Embryonic facial prominence (tissue), 1 donor: ENCODE data around the gene CENPO.

Experiments used
- DNase-seq: peaks from one replicate; pipeline ENCODE4 v3.0.0-alpha.2; 2016; ENCODE audit errors: extremely low spot score

CENPO gene

DNA sequence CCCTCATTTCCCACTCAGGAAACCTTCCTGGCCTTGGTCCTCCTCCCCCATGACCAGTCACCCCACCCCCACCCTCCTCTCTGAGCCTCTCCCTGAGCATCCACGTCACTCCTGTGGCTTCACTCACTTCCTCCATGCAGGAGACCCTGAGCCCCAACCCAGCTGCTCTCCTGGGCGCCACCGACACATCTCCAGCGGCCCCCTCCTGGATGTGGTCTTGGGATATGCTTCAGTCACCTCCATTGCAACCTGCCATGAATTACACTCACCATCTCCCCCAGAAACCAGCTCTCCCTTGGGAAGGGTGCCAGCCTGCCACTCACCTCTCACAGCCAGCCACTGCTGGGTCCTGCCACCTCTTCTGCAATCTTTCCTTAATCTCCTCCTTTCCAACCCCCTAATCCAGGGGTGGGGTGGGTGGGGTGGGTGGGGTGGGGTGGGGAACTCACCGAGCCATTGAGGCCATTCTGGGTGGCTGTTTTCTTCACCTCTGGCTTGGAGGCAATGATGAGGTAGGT lies 44.8 kb downstream of the CENPO start:
- no peak for DNase-seq

DNA sequence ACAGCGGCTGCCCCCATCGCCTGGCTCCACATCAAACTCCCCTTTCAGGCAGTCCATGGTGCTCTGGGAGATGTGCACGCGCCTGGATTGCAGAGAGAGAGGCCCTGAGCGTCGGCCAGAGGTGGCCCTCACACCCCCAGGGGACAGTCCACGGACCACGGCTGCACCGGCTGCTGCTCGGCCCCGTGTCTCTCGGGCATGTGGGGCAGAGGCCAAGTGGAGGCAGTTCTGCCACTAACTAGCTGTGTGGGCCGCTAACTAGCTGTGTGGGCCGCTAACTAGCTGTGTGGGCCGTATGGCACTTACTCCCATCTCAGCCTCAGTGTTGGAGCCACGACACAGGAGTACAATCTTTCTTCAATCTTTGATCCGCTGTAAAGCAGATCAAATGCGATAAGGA lies 45.3 kb downstream of the CENPO start:
- no peak for DNase-seq

DNA sequence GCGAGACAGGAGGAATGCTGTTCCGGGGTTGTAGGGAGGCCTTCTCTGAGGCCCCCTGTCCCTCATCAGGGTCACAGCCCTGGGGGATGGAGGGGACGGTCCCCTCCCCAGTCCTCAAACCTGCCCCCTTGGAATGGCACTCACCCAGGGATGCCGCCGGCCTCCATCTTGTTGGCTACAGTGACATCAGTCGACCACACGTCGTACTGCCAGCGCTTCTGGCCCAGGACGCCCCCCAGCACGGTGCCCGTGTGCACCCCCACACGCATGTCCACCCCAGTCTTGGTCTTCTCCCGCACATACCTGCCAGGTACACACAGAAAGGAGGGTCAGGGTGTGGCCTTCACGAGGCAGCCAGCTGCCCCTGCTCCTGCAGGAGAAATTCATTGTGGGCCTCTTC lies 46.5 kb downstream of the CENPO start:
- DNase-seq: no peak

DNA sequence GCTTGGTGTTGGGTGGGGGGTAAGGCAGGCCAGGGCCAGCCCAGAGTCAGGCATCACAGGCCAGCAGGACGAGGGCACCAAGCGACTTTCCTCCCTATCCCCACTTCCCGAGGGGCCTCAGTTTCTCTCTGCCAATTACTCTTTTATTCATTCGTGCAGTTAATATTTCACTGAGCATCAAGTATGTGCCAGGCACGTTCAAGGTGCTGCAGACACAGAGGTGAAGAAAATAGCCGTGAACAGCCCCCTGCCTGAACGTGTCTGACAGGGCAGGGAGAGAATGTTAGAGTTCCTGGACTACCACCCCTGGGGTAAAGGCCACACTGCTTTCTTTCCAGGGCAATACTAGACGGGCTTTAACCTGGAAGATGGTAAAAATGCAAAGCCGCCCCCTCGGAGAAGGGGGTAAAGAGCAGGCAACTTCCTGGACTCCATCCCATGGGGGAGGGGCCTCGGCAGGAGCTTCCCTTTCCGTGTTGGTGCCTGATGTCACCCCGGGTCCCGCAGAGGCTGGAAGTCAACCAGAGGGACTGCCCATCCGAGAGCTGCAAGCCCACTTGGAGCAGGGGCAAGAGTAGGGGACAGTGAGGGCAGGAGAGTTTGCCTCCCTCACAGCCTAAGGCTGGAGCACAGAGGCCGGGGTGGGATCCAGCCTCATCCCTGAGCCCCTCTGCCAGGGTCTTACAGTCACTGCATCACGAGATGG lies 47.1 kb downstream of the CENPO start:
- no peak for DNase-seq

DNA sequence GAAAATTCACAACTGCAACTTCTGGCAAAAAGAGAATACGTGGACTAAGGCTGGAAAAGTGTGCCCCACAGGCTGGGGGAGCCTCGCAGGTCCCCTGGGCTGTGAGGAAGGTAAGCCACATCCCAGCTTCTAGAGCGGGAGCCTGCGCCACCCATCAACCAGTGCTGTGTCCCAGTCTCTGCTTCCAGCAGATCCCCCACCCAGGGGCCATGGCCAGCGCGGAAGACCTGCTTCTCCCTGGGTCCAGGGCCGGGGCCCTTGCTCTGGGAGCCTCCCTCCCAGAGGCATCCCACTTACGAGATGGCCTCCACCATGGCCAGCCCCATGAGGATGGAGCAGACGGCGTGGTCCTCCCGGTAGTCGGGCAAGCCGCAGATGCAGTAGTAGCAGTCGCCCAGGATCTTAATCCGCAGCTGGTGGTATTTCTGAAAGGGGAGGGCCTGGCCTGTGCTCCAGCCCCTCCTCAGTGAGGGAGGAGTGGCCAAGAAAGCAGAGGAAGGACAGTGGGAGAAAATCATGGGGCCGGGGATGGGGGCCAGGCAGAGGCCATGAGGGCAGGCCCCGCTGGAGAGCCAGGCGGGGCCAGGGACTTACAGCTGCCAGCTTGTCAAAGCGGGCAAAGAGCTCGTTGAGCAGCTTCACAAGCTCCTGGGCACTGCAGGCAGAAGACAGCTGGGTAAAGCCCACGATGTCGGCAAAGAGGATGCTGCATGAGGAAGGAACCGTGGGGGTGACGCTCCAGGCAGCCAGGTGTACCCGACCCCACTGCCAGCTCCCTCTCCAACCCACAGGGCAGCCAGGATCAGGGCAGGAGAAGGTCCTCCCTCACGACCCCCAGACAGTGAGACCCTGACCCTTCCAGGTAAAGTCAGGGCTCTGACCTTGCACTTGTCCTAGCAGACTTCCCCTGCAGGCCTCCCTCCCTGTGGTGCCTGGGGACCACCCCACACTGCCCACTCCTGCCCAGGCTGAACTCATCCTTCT lies 48.0 kb downstream of the CENPO start:
- DNase-seq: no peak

DNA sequence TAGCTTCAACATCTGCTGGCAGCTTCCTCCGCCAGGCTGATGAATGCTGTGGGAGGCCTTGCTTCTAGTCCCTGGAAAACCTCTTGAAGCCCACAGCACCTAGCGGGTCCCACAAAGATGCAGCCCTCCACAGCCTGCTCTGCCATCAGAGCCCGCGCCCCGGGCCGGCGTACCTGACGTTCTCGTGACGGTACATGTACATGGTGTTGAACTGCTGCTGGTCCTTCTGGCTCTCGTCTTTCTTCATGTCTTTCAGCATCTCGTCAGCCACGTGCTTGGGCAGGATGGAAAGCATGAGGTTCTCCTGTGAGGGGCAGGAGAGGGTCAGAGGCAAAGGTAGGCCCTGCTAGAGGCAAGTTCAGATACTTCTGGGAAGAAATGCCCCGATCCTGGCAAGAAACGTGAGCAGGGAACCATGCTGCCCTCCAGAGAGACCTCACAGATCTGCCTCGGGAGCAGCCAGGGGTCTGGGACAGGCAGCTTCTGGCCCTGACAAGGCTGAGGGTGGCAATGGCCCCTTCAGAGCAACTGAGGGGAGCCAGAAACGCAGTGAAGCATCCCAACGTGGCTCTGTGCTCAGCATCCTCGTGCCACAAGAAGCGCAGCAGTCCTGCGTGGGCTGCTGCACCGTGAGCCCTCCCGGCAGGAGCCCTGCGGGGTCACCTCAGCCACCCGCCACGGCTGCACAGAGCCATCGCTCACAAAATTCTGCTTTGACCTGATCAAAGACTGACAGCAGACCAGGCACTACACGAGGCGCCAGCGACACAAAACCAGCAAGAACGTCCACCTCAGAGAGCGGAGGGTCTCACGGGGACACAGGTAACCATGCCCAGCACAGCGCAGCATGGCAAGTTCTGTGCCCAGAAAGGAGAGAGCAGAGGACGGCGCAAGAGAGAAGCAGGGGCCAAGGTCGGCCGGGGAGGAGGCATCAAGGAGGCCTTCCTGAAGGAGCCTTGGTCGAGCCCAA lies 49.1 kb downstream of the CENPO start:
- no peak for DNase-seq

DNA sequence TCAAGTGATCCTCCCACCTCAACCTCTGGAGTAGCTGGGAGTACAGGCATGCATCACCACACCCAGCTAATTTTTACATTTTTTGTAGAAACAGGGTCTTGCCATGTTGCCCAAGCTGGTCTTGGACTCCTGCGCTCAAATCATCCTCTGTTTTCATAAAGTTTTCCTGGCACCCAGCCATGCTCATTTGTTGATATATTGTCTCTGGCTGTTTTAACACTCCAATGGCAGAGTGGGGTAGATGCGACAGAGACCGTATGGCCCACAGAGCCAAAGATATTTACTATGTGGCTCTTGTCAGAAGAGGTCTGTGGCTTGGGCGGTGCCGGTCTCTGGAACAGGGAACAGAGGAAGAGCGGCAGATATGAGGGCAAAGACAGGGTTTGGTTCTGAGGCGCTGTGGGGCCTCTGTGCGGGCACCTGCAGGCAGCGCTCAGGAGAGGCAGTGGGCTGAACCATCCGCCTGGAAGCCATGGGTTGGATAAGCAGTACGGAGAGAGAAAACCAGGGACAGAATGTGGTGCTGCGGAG lies 50.2 kb downstream of the CENPO start:
- DNase-seq: no peak

DNA sequence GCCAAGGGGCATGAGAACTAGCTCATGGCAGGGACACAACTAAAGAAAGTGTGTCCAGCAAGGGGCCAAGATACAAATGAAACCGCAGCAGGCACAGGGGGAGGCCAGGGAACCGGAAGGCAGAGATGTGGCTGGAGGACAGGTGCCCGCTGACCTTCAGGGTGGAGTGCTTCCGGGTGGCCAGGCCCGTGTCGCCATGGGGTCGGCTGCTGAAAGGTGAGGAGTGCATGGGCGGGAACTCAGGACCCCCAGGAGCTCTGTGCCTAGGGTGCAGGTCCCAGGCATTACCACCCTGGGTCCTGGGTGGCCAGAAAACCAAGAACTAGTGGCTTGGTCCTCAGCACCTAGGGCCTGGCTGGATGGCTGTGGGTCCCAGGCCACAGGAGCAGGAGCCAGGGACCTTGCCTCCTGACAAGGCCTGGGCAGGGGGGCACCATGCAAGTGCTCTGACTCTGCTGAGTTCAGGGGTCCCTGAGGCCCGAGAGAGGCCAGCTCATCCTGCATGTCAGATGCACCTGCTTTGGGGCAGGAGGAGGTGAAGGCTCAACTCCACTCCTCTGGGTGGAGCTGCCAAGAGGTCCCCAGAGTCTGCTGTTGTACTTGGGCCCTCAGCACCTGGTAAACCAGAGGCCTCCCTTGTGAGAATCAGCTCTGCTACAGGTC lies 50.9 kb downstream of the CENPO start:
- DNase-seq: no peak

DNA sequence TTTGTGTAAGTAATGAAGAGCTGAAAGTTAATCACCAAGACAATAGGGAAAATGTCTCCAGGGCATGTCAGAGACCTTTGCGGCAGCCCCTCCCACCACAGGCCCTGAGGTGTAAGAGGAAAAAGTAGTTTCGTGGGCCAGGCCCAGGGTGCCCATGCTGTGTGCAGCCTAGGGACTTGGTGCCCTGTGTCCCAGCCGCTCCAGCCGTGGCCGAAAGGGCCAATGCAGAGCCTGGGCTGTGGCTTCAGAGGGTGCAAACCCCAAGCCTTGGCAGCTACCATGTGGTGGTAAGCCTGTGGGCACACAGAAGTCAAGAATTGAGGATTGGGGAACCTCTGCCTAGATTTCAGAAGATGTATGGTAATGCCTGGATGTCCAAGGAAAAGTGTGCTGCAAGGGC lies 52.5 kb downstream of the CENPO start:
- DNase-seq: no peak

DNA sequence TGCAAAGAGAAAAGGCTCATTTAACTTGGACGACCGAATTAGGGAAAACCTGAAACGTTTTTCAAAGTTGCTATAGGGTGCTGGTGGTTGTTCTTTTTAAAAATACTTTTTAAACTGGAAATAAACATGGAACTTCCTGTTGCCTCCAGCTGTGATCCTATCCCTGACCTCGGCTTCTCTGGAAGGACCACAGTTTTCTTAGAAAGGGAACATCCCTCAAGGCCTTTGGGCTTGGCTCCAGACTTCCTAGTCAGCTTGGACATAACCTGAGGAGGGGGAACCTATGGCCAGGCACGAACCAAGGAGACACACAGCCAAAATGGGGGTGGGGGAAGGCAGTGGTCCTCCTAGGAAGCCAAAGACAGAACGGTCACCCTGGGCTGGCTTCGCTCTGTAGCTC lies 57.7 kb downstream of the CENPO start:
- no peak for DNase-seq

DNA sequence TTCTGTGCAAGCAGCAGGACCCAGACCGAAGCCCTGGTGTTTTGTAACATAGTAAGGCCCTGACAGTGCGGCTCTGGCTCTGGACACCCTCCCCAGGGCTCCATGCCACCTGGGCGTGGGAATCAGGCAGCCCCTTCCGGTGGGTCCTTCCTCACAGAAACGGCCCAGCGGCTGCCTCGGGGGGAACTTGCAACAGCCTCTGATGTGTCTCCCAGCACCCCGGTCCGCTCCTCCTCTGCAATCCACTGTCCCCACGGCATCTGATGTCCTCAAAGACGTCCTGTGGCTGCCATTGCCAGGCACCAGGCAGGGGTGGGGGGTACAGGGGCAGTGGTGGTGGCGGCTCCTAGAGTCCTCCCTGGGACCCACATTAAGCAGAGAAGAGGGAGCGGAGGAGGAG lies 58.8 kb downstream of the CENPO start:
- no peak for DNase-seq

DNA sequence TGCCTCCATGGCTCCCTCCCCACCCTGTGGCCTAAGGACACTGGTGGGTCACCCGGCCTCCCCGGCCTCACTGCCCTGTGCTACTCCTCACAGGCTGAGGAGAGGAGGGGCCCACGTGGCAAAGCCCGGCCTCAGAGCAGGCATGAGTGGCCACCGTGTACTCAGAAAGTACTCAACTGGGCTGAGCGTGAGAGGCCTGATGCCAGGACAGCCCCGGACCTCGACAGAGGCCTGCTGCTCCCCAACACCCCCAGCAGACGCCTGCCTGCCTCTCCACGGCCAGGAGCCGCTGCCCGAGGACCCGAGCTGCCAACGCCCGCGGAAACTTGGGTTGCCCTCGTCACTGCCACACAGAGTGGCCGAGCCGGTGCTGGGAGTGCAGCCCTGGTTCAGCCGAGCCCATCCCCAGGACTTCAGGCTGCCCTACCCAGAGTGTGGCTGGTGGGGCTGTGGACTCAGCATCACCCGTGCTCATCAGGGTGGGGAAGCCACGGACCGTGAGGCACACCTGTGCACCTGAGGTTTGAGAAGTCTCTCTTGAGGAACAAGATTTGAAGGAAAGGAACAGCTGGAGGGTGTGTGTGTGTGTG lies 59.3 kb downstream of the CENPO start:
- DNase-seq: no peak

DNA sequence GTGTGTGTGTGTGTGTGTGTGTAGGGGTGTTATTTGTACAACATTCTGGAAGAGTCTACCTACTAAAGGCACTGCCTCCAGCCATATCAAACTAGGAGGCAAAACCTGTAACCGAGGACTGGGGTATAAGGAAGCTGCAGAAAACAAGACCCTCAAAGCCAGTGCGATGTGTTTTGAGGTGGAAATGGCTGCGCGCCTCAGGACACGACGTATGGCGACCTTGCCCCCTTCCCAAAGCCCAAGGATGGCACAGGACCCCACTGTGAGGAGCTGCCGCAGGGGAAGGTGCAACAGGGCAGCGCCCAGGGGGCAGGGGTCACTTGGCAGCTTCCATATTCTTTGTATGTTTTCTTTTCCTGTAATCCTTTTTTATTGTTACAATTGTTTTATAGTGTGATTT lies 59.8 kb downstream of the CENPO start:
- no peak for DNase-seq

DNA sequence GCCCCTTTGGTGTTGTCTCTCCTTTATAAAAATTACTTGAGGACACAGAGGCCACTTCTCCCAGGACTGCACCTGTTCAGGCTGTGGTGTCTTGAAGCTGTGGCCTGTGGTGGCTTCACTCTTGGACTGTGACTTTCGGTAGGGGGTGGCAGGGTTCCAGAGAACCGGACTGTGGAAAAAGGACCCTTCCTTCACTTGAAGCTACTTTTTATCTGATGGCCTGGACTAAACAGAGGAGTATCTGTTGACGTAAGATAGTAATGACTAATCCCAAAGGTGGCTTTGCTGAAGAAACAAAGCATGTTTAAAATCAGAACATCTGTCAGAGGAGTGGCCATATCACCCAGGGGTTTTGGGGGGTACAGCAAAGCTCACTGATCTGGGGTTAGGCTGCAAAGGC lies 60.8 kb downstream of the CENPO start:
- no peak for DNase-seq

DNA sequence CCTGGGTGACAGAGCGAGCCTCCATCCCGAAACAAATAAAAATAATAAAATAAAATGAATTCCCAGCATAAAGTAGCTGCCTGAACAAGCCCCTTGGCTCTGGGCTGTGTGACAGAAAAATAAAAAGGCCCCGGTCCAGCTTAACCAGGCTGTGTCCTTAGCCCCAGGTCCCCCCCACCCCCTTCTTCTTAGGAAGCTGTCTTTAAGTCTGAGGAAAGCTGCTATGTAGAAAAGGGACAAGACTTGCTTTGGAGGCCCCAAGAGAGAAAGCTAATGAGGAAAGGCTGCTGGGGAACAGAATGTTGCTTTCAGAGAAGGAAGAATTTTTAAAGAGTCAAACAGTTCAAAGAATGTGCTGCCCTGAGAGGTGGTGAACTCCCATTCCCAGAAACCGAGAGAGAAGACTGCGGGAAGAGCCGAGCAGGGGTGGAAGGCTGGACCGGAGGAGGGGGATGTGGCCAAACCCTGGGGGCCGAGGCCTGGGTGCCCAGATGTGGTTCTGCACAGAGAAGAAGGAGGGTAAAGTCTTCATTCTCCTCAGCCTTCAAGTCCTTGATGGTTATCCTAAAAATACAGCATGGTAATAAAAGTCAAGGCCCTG lies 61.9 kb downstream of the CENPO start:
- no peak for DNase-seq

DNA sequence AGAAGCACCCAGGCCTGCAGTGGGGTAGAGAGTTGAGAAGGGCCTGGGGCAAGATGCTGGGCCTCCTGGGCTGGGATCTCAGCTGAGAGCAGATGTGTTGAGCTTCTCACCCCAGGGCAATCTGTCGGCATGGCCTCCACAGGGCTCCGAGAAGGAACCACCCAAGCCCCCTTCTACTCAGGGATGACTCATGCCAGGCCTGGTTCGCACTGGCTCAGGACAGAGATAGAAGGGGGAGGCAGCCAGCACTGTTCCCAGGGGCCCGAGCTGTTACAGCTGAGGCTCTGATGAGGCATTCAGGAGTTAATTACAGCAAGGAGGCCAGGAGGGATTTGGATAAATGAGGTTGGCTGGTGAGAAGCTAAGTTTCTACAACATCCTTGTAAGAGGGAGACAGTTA lies 62.5 kb downstream of the CENPO start:
- no peak for DNase-seq

DNA sequence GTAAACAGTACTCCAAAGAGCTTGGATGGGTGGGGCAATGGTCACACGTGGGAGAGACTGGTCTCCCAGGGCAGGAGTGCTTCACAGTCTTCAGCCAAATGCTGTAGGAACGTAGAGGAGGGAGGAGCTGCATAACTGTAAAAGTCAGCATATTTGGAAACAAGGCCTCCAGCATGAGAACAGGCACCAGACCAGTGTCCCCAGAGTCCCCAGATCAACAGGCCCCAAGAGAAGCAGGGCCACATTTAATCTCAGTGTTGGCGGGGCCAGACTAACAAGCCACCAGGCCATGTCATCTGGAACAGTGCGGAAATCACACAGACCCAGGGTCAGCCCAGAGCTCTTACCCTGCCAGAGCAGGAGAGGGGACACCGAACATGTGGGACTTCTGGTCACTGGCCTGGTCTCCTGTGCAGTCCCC lies 63.6 kb downstream of the CENPO start:
- no peak for DNase-seq

DNA sequence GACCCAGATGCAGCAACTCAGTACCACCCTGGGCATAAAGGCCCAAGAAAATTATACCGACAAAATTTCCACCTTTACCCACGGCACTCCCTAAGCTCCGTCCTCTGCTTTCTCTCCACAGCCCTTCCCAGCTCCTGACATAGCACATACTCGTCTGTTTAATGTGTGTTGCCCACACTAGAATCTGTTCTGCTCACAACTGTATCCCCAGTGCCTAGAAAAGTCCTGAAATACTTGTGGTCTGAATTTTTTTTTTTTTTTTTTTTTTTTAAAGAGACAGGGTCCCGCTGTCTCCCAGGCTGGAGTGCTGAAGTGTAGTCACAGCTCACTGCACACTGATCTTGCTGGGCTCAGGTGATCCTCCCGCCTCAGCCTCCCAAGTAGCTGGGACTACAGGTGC lies 64.5 kb downstream of the CENPO start:
- no peak for DNase-seq

DNA sequence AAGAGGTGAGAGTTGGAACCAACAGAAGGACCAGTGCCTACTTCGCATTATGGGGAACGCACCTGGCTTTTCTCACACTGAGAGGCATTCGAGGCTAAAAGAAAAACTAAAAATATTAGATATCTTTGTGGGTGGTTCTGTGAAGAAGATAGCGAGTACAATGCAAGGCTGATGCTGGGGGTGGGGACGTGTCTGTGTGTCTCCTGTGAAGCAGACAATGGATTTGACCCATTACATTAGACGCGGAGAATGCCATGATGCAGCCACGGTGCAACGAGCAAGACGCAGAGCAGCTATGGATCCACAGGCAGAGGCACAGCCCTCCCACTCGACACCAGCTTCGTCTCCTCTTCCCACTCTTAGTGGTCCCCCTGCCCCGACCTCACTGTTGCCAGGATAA lies 65.8 kb downstream of the CENPO start:
- DNase-seq: no peak

DNA sequence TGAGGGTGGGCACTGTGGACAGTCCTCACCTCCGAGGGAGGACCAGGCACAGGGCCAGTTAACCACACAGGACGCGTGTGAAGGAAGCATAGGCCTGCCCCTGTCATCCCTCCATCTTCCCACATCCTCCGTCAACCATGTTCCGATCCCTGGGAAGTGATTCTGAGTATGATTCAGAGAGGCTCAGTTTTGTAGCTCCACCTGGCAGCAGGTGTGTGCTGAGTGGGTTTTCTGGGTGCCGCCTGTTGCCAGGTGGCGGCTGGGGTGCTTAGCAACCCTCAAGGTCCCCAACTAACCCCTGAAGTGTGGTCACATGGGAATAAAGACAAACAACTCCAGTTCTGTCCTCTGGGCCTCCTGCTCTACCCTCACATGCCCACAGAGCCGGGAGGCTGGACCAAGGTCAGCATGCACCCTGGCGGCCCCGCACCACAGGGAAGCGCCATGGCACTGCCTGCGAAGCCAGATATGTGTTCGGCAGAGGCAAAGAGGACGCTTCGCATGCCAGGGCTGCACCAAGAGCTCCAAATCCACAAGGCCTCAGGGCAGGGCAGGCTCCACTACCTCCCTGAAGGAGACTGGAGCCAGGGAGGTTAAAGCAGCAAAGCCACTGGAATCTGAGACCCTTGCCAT lies 66.9 kb downstream of the CENPO start:
- no peak for DNase-seq
